HEK293 (cell line): ENCODE measurements around the gene PRTN3.

Experiments
- CTCF ChIA-PET: fragments of 350-600 bp; formaldehyde crosslinking; extraction: SDS; loops from one replicate; lab custom pipeline; 2021; ENCODE audit warnings: antibody characterized with exemption; lab: Yijun Ruan, JAX
- POLR2A ChIA-PET: fragments of 300-600 bp; formaldehyde crosslinking; extraction: SDS; loops from one replicate; lab custom pipeline; 2020; ENCODE audit warnings: antibody characterized with exemption, inconsistent platforms; lab: Yijun Ruan, JAX
- H3K27ac ChIP-seq: fragments of 200-500 bp; sonication (Bioruptor generic); 2 replicates; pipeline ENCODE4 v1.5.1; 2014; ENCODE audit warnings: low read depth, low read length, control low read depth, inconsistent platforms; ENCODE audit errors: extremely low read depth
- H3K36me3 ChIP-seq, 2 experiments: fragments of 200-500 bp in 1 of 2; sonication (Bioruptor generic) in 1 of 2; 1 replicate in 1 of 2; 2 replicates in 1 of 2; pipeline ENCODE4 v1.5.1; 2014 to 2017; ENCODE audit warnings: inconsistent platforms in 2 of 2, low read length in 2 of 2; ENCODE audit not compliant: control insufficient read depth in 2 of 2, insufficient read depth in 1 of 2
- H3K4me1 ChIP-seq: fragments of 200-500 bp; sonication (Bioruptor generic); 2 replicates; pipeline ENCODE4 v1.5.1; 2014; ENCODE audit warnings: mild to moderate bottlenecking, low read length, inconsistent platforms; ENCODE audit not compliant: control insufficient read depth, insufficient read depth
- H3K4me3 ChIP-seq: 2 replicates; pipeline ENCODE4 v1.5.1; 2011; ENCODE audit warnings: low read depth, mild to moderate bottlenecking, control low read depth, low read length, moderate library complexity
- H3K9me3 ChIP-seq: fragments of 200-500 bp; sonication (Bioruptor generic); 2 replicates; pipeline ENCODE4 v1.5.1; 2014; ENCODE audit warnings: low read depth, low read length, inconsistent platforms; ENCODE audit not compliant: control insufficient read depth, insufficient read depth
- BCL6B ChIP-seq: fragments of 450-650 bp; formaldehyde crosslinking; IDR thresholded peaks from 2 replicates; pipeline ENCODE4 v1.5.1; 2017; ENCODE audit warnings: missing biosample characterization, missing genetic modification characterization
- GLIS1 ChIP-seq: fragments of 450-650 bp; formaldehyde crosslinking; IDR thresholded peaks from 2 replicates; pipeline ENCODE4 v1.5.1; 2016; ENCODE audit warnings: missing biosample characterization, missing genetic modification characterization
- IKZF3 ChIP-seq: fragments of 450-650 bp; IDR thresholded peaks from 2 replicates; pipeline ENCODE4 v1.5.0; 2018; ENCODE audit warnings: missing biosample characterization, mild to moderate bottlenecking, missing genetic modification characterization, moderate library complexity
- REPIN1 ChIP-seq: fragments of 450-650 bp; formaldehyde crosslinking; IDR thresholded peaks from 2 replicates; pipeline ENCODE4 v1.5.1; 2017; ENCODE audit warnings: missing biosample characterization, missing genetic modification characterization, low read depth
- SCRT1 ChIP-seq: fragments of 450-650 bp; formaldehyde crosslinking; IDR thresholded peaks from 2 replicates; pipeline ENCODE4 v1.5.1; 2016; ENCODE audit warnings: missing biosample characterization, missing genetic modification characterization, borderline replicate concordance
- ZNF169 ChIP-seq: fragments of 450-650 bp; formaldehyde crosslinking; IDR thresholded peaks from 2 replicates; pipeline ENCODE4 v1.5.1; 2016; ENCODE audit warnings: missing biosample characterization, missing genetic modification characterization
- ZNF266 ChIP-seq: fragments of 450-650 bp; formaldehyde crosslinking; IDR thresholded peaks from 2 replicates; pipeline ENCODE4 v1.5.1; 2016; ENCODE audit warnings: missing biosample characterization, missing genetic modification characterization, low read depth
- ZNF324 ChIP-seq: fragments of 450-650 bp; formaldehyde crosslinking; IDR thresholded peaks from 2 replicates; pipeline ENCODE4 v1.5.1; 2016; ENCODE audit warnings: missing biosample characterization, missing genetic modification characterization
- ZNF404 ChIP-seq: fragments of 450-650 bp; formaldehyde crosslinking; IDR thresholded peaks from 2 replicates; pipeline ENCODE4 v1.5.1; 2017; ENCODE audit warnings: missing biosample characterization, missing genetic modification characterization
- ZNF596 ChIP-seq: fragments of 450-650 bp; IDR thresholded peaks from 2 replicates; pipeline ENCODE4 v1.5.0; 2018; ENCODE audit warnings: missing biosample characterization, mild to moderate bottlenecking, missing genetic modification characterization, moderate library complexity
- ZNF626 ChIP-seq: fragments of 450-650 bp; sonication (Bioruptor Pico); formaldehyde crosslinking; IDR thresholded peaks from 2 replicates; pipeline ENCODE4 v1.5.1; 2018; ENCODE audit warnings: missing biosample characterization, missing genetic modification characterization, inconsistent platforms
- ZNF658 ChIP-seq: fragments of 450-650 bp; formaldehyde crosslinking; IDR thresholded peaks from 2 replicates; pipeline ENCODE4; 2016; ENCODE audit warnings: missing biosample characterization, missing genetic modification characterization
- ZNF76 ChIP-seq: fragments of 450-650 bp; formaldehyde crosslinking; IDR thresholded peaks from 2 replicates; pipeline ENCODE4; 2016; ENCODE audit warnings: low read depth, missing biosample characterization, missing genetic modification characterization, borderline replicate concordance
- ZNF768 ChIP-seq: fragments of 450-650 bp; formaldehyde crosslinking; IDR thresholded peaks from 2 replicates; pipeline ENCODE4 v1.5.1; 2018; ENCODE audit warnings: missing biosample characterization, mild to moderate bottlenecking, missing genetic modification characterization
- ZNF791 ChIP-seq: fragments of 450-650 bp; formaldehyde crosslinking; IDR thresholded peaks from 2 replicates; pipeline ENCODE4 v1.5.1; 2016; ENCODE audit warnings: missing biosample characterization, missing genetic modification characterization

The PRTN3 gene

GRCh38 chr19:892894-893689 is 52.3 kb downstream of the PRTN3 start, which contains the start of the genes MED16 and RNU6-9 (continued):
- TF ChIP-seq REPIN1 (tag by site-specific recombination) = no peak; the same call in 1 of the 2 replicates

DNA sequence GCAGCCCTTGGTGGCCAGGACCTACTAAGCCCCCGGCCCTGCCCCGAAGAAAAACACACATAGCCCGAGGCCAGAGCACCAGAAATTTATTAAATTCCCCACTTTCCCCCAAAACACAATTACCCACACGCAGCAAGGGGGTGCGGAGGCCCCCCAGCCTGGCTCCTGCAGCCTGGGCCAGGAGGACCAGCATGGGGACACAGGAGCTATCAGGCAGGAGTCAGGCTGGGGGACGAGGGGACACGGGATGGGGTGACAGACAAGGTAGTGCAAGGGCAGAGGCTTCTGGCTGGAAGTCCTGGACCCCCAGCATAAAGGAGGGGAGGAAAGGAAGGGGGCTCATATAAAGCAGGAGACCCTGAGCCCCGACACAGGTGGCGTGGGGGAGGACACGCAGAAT is 55.6 kb downstream of the PRTN3 start:
- no peak for TF ChIP-seq ZNF266 (tag by site-specific recombination)
- no peak for TF ChIP-seq ZNF626 (tag by site-specific recombination)
- TF ChIP-seq GLIS1 (tag by site-specific recombination) = no peak
- TF ChIP-seq ZNF169 (tag by site-specific recombination) = no peak
- TF ChIP-seq ZNF791 (tag by site-specific recombination) = no peak
- TF ChIP-seq BCL6B = no peak
- no peak for TF ChIP-seq ZNF596 (tag by site-specific recombination)
- ChIA-PET CTCF (no interaction called here), POLR2A (no interaction called here)
- Histone ChIP-seq H3K9me3 (no peaks in the 10 kb centered on the region), H3K36me3 (peaks cover 0 to 15% of the 10 kb centered on the region in 2 experiments; a peak in 1 of 3 replicates), H3K4me1 (no peaks in the 10 kb centered on the region), H3K4me3 (no peak overlapping the region), H3K27ac (no peak overlapping the region)

DNA sequence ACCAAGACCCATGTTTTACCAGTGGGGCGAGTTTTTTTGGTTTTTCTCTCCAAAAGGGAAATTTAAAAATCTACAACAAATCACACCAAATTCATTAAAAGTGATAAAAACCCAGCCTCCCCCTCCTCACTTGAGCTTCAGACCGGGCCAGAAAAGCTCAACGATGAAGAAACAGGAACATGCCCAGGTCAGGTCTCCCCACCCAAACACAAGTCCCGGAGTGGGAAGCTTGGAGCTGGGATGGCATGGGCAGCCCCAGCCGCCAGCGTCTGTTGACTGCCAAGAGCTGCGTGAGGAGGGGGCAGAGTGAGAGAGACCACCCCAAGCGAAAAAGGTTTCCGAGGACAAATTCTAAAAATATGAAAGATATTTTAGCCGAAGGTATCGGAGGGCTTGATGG is 56.2 kb downstream of the PRTN3 start:
- Histone ChIP-seq H3K4me3 (no peak overlapping the region), H3K4me1 (no peaks in the 10 kb centered on the region), H3K9me3 (no peaks in the 10 kb centered on the region), H3K27ac (no peak overlapping the region), H3K36me3 (peaks cover 0 to 15% of the 10 kb centered on the region in 2 experiments; a peak in 1 of 3 replicates)
- ChIA-PET CTCF (no interaction called here), POLR2A (interaction anchor here (1.7 kb wide), 1 partner anchor 12 kb away, joined by 8 read pairs; no protein-coding TSS in a partner anchor)
- TF ChIP-seq ZNF404 (tag by site-specific recombination) (no peak), ZNF658 (tag by site-specific recombination) (no peak), ZNF76 (tag by site-specific recombination) (no peak)

DNA sequence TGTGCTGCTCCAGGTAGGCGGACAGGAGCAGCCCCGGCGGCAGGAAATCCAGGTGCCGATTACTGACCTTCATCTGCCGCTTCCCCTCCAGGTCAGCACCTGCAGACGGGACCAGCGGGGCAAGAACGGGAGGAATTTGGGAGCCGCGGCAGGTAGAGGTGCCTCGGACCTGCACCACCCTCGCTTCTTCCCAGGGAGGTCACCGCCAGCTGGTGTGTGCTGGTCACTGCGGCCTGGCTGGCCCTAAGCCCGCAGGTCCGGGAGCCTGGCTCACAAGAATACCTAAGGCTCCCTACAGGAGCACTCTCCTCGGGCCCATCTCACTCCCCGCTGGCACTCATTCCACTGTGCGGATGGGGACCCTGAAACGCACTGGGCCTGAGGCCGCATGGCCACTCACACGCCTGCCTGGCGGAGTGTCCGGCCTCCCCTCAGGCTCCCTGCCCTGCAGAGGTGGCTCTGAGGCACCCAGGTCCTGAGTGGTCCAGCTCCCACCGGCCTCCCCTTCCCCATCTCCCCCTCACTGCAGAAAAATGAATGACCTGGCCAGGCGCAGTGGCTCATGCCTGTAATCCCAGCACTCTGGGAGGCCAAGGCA is 56.7 kb downstream of the PRTN3 start:
- no peak overlapping the region for H3K27ac ChIP-seq
- H3K36me3 ChIP-seq = peaks cover 0 to 15% of the 10 kb centered on the region in 2 experiments; a peak in 1 of 3 replicates
- TF ChIP-seq IKZF3 = no peak
- TF ChIP-seq ZNF324 (tag by site-specific recombination) = no peak
- TF ChIP-seq SCRT1 (tag by site-specific recombination) = no peak
- no peak for TF ChIP-seq ZNF768 (tag by site-specific recombination)
- H3K4me3 ChIP-seq = no peak overlapping the region
- H3K9me3 ChIP-seq = no peaks in the 10 kb centered on the region
- no peaks in the 10 kb centered on the region for H3K4me1 ChIP-seq
- ChIA-PET CTCF (no interaction called here), POLR2A (interaction anchor here (0.6 to 1.7 kb wide), 2 partner anchors 11 to 27 kb away, joined by 3 to 8 read pairs; no protein-coding TSS in a partner anchor)
